ENCODE data around the gene DMP1.
"Not testable (repeated sequence)": the region's sequence is repeated elsewhere in the genome, so short reads cannot be mapped to it uniquely, and the experiment has no call there.

DMP1 gene

GRCh38 chr4:87690947-87691346 is 40.9 kb downstream of the DMP1 start:
- not testable (repeated sequence) for DNase-seq

GRCh38 chr4:87692060-87692459 is 42.0 kb downstream of the DMP1 start:
- DNase-seq = not testable (repeated sequence)

- no peak for DNase-seq
These were observed 47.2 kb downstream of the DMP1 start for GRCh38 chr4:87697272-87697671.

- DNase-seq = no peak
These were observed 47.9 kb downstream of the DMP1 start for GRCh38 chr4:87697945-87698344.

GRCh38 chr4:87698394-87698793 is 48.3 kb downstream of the DMP1 start:
- no peak for DNase-seq

- no peak for DNase-seq
These were observed 53.9 kb downstream of the DMP1 start for GRCh38 chr4:87704001-87704400.

GRCh38 chr4:87707279-87707918 is 57.3 kb downstream of the DMP1 start:
- DNase-seq = no peak

All from central memory CD4-positive, alpha-beta T cell (primary cell).